ENCODE results near the gene SLC39A11. TPM values are rescaled to one million over a fixed set of nuclear protein-coding genes. Genes with fewer than 3 reads are reported as not detected.
A peak's percentile ranks its signal among the peaks of the same experiment; 100 is the strongest.

SLC39A11 gene, protein sequence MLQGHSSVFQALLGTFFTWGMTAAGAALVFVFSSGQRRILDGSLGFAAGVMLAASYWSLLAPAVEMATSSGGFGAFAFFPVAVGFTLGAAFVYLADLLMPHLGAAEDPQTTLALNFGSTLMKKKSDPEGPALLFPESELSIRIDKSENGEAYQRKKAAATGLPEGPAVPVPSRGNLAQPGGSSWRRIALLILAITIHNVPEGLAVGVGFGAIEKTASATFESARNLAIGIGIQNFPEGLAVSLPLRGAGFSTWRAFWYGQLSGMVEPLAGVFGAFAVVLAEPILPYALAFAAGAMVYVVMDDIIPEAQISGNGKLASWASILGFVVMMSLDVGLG
- polyA plus RNA-seq (2013): 7.8 TPM

- H3K4me3 ChIP-seq (ENCODE audit: control insufficient read depth in 1 of 7, extremely low read depth in 1 of 7, insufficient read depth in 4 of 7, low read depth in 2 of 7, low read length in 6 of 7): peak within 1 kb of the TSS; percentile 62 to 84 (median 73)
- H3K27me3 ChIP-seq (replicated peaks in 2 of 5; ENCODE audit: control insufficient read depth in 4 of 5, insufficient read depth in 5 of 5, low read length in 4 of 5): no peaks in the 10 kb centered on the region
- ChIA-PET CTCF (interaction anchor here (1.6 kb wide), 1 partner anchor 107 kb away, joined by 4 read pairs; no protein-coding TSS in a partner anchor), POLR2A (no interaction called here)
- H3K9me3 ChIP-seq (ENCODE audit: control extremely low read depth in 1 of 5, control insufficient read depth in 4 of 5, insufficient read depth in 2 of 5, low read depth in 1 of 5, low read length in 4 of 5): no peaks in the 10 kb centered on the region
- DNase-seq: peak; percentile 91 to 97 (median 96)
- 25% methylated on average over 18 of the region's 23 CpGs for WGBS (ENCODE audit: insufficient coverage)
- peaks cover 0 to 18% (median 13%) of the 10 kb centered on the region in 4 experiments for H3K4me1 ChIP-seq (ENCODE audit: control extremely low read depth in 1 of 4, control insufficient read depth in 4 of 4, insufficient read depth in 4 of 4, low read length in 3 of 4)
- peak within 1 kb of the TSS in 1 of 2 experiments; percentile 38 for H3K27ac ChIP-seq (ENCODE audit: insufficient read depth in 1 of 2, low read depth in 1 of 2, low read length in 2 of 2, poor library complexity in 1 of 2, severe bottlenecking in 2 of 2)
- peaks cover 0 to 6% (median 5%) of the 10 kb centered on the region in 4 experiments for H3K36me3 ChIP-seq (ENCODE audit: control insufficient read depth in 4 of 4, insufficient read depth in 4 of 4, low read length in 3 of 4)
These were observed at the start of gene SLC39A11 for GRCh38 chr17:73092523-73093135. Gene SLC39A11 (minus strand): TSS chr17:73092688. CDS start chr17:73088764, 3,924 bp downstream.

DNA sequence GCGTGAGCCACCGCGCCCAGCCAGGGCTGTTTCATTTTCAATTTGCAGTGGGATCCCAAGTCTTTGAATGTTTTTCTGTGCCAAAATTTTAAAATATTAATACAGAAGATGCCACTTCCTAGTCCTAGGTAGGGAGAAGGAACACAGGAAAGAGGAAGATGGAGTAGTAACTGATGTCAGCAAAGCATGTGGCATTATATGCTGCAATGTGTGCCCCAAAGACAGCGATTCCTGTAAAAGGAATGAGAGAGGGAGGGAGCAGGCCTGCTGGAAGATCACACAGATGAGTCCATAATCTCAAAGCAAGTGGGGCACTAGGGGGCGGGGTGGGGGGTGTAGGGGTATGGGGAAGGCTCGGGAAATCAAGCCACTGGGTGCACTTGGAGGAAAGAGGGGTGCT is 48.9 kb upstream of the SLC39A11 start:
- CTCF ChIA-PET: no interaction called here
- no peak overlapping the region for H3K4me3 ChIP-seq (ENCODE audit: control insufficient read depth in 1 of 7, extremely low read depth in 1 of 7, insufficient read depth in 4 of 7, low read depth in 2 of 7, low read length in 6 of 7)
- peaks cover 0 to 15% (median 10%) of the 10 kb centered on the region in 4 experiments for H3K4me1 ChIP-seq (ENCODE audit: control extremely low read depth in 1 of 4, control insufficient read depth in 4 of 4, insufficient read depth in 4 of 4, low read length in 3 of 4)
- no peaks in the 10 kb centered on the region for H3K27me3 ChIP-seq (replicated peaks in 2 of 5; ENCODE audit: control insufficient read depth in 4 of 5, insufficient read depth in 5 of 5, low read length in 4 of 5)
- POLR2A ChIA-PET: no interaction called here
- H3K9me3 ChIP-seq (ENCODE audit: control extremely low read depth in 1 of 5, control insufficient read depth in 4 of 5, insufficient read depth in 2 of 5, low read depth in 1 of 5, low read length in 4 of 5): peaks cover 0 to 20% (median 0%) of the 10 kb centered on the region in 5 experiments
- no peak for DNase-seq
- WGBS (ENCODE audit: insufficient coverage): 60% methylated on average over 1 of the region's 6 CpGs
- H3K27ac ChIP-seq (ENCODE audit: insufficient read depth in 1 of 2, low read depth in 1 of 2, low read length in 2 of 2, poor library complexity in 1 of 2, severe bottlenecking in 2 of 2): no peak overlapping the region
- H3K36me3 ChIP-seq (ENCODE audit: control insufficient read depth in 4 of 4, insufficient read depth in 4 of 4, low read length in 3 of 4): no peaks in the 10 kb centered on the region

GRCh38 chr17:73140566-73140965 is 48.1 kb upstream of the SLC39A11 start:
- Histone ChIP-seq H3K36me3 (ENCODE audit: control insufficient read depth in 4 of 4, insufficient read depth in 4 of 4, low read length in 3 of 4) (no peaks in the 10 kb centered on the region), H3K27me3 (replicated peaks in 2 of 5; ENCODE audit: control insufficient read depth in 4 of 5, insufficient read depth in 5 of 5, low read length in 4 of 5) (no peaks in the 10 kb centered on the region), H3K4me3 (ENCODE audit: control insufficient read depth in 1 of 7, extremely low read depth in 1 of 7, insufficient read depth in 4 of 7, low read depth in 2 of 7, low read length in 6 of 7) (no peak overlapping the region), H3K27ac (ENCODE audit: insufficient read depth in 1 of 2, low read depth in 1 of 2, low read length in 2 of 2, poor library complexity in 1 of 2, severe bottlenecking in 2 of 2) (no peak overlapping the region), H3K4me1 (ENCODE audit: control extremely low read depth in 1 of 4, control insufficient read depth in 4 of 4, insufficient read depth in 4 of 4, low read length in 3 of 4) (peaks cover 0 to 15% (median 10%) of the 10 kb centered on the region in 4 experiments), H3K9me3 (ENCODE audit: control extremely low read depth in 1 of 5, control insufficient read depth in 4 of 5, insufficient read depth in 2 of 5, low read depth in 1 of 5, low read length in 4 of 5) (peaks cover 0 to 15% (median 0%) of the 10 kb centered on the region in 5 experiments)
- no peak for DNase-seq
- ChIA-PET POLR2A (no interaction called here), CTCF (interaction anchor here (0.9 kb wide), 1 partner anchor 10 kb away, joined by 4 read pairs; no protein-coding TSS in a partner anchor)
- WGBS (ENCODE audit: insufficient coverage): 55% methylated on average over 4 of the region's 5 CpGs

- peaks cover 0 to 15% (median 10%) of the 10 kb centered on the region in 4 experiments for H3K4me1 ChIP-seq (ENCODE audit: control extremely low read depth in 1 of 4, control insufficient read depth in 4 of 4, insufficient read depth in 4 of 4, low read length in 3 of 4)
- DNase-seq: no peak
- ChIA-PET CTCF (interaction anchor here (1.3 kb wide), 1 partner anchor 20 kb away, joined by 3 read pairs; no protein-coding TSS in a partner anchor), POLR2A (interaction anchor here (1.2 kb wide), 1 partner anchor 11 kb away, joined by 3 read pairs; no protein-coding TSS in a partner anchor)
- H3K9me3 ChIP-seq (ENCODE audit: control extremely low read depth in 1 of 5, control insufficient read depth in 4 of 5, insufficient read depth in 2 of 5, low read depth in 1 of 5, low read length in 4 of 5): peaks cover 0 to 7% (median 0%) of the 10 kb centered on the region in 5 experiments
- no peaks in the 10 kb centered on the region for H3K27me3 ChIP-seq (replicated peaks in 2 of 5; ENCODE audit: control insufficient read depth in 4 of 5, insufficient read depth in 5 of 5, low read length in 4 of 5)
- WGBS (ENCODE audit: insufficient coverage): 64% methylated on average over 4 of the region's 4 CpGs
- no peak overlapping the region for H3K27ac ChIP-seq (ENCODE audit: insufficient read depth in 1 of 2, low read depth in 1 of 2, low read length in 2 of 2, poor library complexity in 1 of 2, severe bottlenecking in 2 of 2)
- no peaks in the 10 kb centered on the region for H3K36me3 ChIP-seq (ENCODE audit: control insufficient read depth in 4 of 4, insufficient read depth in 4 of 4, low read length in 3 of 4)
- H3K4me3 ChIP-seq (ENCODE audit: control insufficient read depth in 1 of 7, extremely low read depth in 1 of 7, insufficient read depth in 4 of 7, low read depth in 2 of 7, low read length in 6 of 7): no peak overlapping the region
These were observed 46.8 kb upstream of the SLC39A11 start for GRCh38 chr17:73139296-73139695.

DNA sequence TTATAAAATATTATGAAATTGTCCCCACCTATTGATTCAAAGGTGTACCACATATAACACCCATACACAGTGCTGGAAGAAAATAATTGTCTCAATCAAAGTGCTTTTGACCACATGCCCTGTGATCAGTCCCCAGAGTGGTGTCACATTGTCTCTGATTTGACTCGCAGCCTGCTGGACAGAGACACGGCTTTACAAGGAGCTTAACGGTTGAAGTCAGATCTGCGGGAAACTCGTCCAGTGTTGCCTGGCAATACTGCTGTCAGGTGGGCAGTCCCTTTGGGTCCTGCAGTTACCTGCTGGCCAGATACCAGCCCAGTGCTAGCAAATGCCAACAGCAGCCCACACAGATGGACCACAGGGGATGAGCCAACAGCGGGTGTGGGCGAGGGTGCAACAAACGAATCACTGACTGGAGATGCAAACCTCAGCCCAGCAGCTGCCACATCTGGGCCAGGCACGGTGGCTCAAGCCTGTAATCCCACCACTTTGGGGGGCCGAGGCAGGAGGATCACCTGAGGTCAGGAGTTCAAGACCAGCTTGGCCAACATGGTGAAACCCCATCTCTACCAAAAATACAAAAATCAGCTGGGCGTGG is 46.2 kb upstream of the SLC39A11 start:
- Histone ChIP-seq H3K27ac (ENCODE audit: insufficient read depth in 1 of 2, low read depth in 1 of 2, low read length in 2 of 2, poor library complexity in 1 of 2, severe bottlenecking in 2 of 2) (no peak overlapping the region), H3K4me3 (ENCODE audit: control insufficient read depth in 1 of 7, extremely low read depth in 1 of 7, insufficient read depth in 4 of 7, low read depth in 2 of 7, low read length in 6 of 7) (no peak overlapping the region), H3K9me3 (ENCODE audit: control extremely low read depth in 1 of 5, control insufficient read depth in 4 of 5, insufficient read depth in 2 of 5, low read depth in 1 of 5, low read length in 4 of 5) (peaks cover 0 to 5% (median 0%) of the 10 kb centered on the region in 5 experiments), H3K27me3 (replicated peaks in 2 of 5; ENCODE audit: control insufficient read depth in 4 of 5, insufficient read depth in 5 of 5, low read length in 4 of 5) (no peaks in the 10 kb centered on the region), H3K36me3 (ENCODE audit: control insufficient read depth in 4 of 4, insufficient read depth in 4 of 4, low read length in 3 of 4) (no peaks in the 10 kb centered on the region), H3K4me1 (ENCODE audit: control extremely low read depth in 1 of 4, control insufficient read depth in 4 of 4, insufficient read depth in 4 of 4, low read length in 3 of 4) (peaks cover 0 to 11% (median 8%) of the 10 kb centered on the region in 4 experiments)
- DNase-seq: no peak
- ChIA-PET POLR2A (interaction anchor here (1.2 kb wide), 1 partner anchor 10 kb away, joined by 3 read pairs; no protein-coding TSS in a partner anchor), CTCF (interaction anchor here (1.3 kb wide), 1 partner anchor 21 kb away, joined by 3 read pairs; no protein-coding TSS in a partner anchor)
- WGBS (ENCODE audit: insufficient coverage): 90% methylated on average over 10 of the region's 11 CpGs

DNA sequence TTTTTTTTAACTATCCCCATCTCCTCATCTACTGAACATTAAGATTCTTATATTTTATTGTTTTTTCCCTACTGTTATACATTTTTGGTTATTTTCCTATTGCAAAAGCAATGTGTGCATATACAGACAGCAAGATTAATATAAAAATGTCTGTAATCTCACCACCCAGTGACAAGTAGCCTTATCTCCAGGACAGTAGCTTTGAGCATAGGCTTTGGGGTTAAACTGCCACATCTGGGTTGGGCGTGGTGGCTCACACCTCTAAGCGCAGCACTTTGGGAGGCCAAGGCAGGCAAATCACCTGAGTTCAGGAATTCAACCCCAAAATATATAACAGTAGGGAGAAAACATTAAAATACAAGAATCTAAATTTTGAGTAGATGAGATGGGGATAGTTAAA is 44.9 kb upstream of the SLC39A11 start:
- no peaks in the 10 kb centered on the region for H3K9me3 ChIP-seq (ENCODE audit: control extremely low read depth in 1 of 5, control insufficient read depth in 4 of 5, insufficient read depth in 2 of 5, low read depth in 1 of 5, low read length in 4 of 5)
- POLR2A ChIA-PET: no interaction called here
- no CpG with 5 or more reads among the region's 2 CpGs for WGBS (ENCODE audit: insufficient coverage)

More for the DNA sequence above, 44.9 kb upstream of the SLC39A11 start:
- CTCF ChIA-PET: no interaction called here
- no peaks in the 10 kb centered on the region for H3K4me1 ChIP-seq (ENCODE audit: control extremely low read depth in 1 of 4, control insufficient read depth in 4 of 4, insufficient read depth in 4 of 4, low read length in 3 of 4)
- no peaks in the 10 kb centered on the region for H3K36me3 ChIP-seq (ENCODE audit: control insufficient read depth in 4 of 4, insufficient read depth in 4 of 4, low read length in 3 of 4)
- H3K4me3 ChIP-seq (ENCODE audit: control insufficient read depth in 1 of 7, extremely low read depth in 1 of 7, insufficient read depth in 4 of 7, low read depth in 2 of 7, low read length in 6 of 7): no peak overlapping the region
- DNase-seq: peak in 1 of 3 donors; percentile 58
- H3K27ac ChIP-seq (ENCODE audit: insufficient read depth in 1 of 2, low read depth in 1 of 2, low read length in 2 of 2, poor library complexity in 1 of 2, severe bottlenecking in 2 of 2): no peak overlapping the region
- H3K27me3 ChIP-seq (replicated peaks in 2 of 5; ENCODE audit: control insufficient read depth in 4 of 5, insufficient read depth in 5 of 5, low read length in 4 of 5): no peaks in the 10 kb centered on the region
